ENCODE results near the gene ZC3H13. TPM values are rescaled to one million over a fixed set of nuclear protein-coding genes. Genes with fewer than 3 reads are reported as not detected.

Gene ZC3H13
- total RNA-seq, 2 donors from 2014 or later = 58.1 to 62.4 TPM

- no peak overlapping the region for H3K27ac Mint-ChIP-seq
- no peaks in the 10 kb centered on the region for H3K4me1 ChIP-seq (ENCODE audit: control insufficient read depth, insufficient read depth, low read length)
- no peak for DNase-seq
- no peak for TF ChIP-seq CTCF (conservative IDR thresholded peaks at IDR 0.05)
- H3K36me3 Mint-ChIP-seq (ENCODE audit: low read depth) = no peaks in the 10 kb centered on the region
- H3K4me3 Mint-ChIP-seq = no peak overlapping the region
- WGBS, 2 experiments (ENCODE audit: insufficient coverage in 1 of 2, insufficient read length in 1 of 2) = 83 to 87% methylated on average over 3 to 8 of the region's 8 CpGs
- no peak overlapping the region for H3K9ac ChIP-seq (ENCODE audit: extremely low read depth, low read length, poor library complexity, severe bottlenecking)
- no peak overlapping the region for H3K27ac ChIP-seq (ENCODE audit: low read depth, low read length)
- no peaks in the 10 kb centered on the region for H3K4me1 Mint-ChIP-seq
- no peaks in the 10 kb centered on the region for H3K27me3 Mint-ChIP-seq (ENCODE audit: insufficient read depth)
- H3K9me3 Mint-ChIP-seq = no peaks in the 10 kb centered on the region
- no peaks in the 10 kb centered on the region for H3K27me3 ChIP-seq (ENCODE audit: control insufficient read depth, insufficient read depth, low read length, poor library complexity, severe bottlenecking)
- H3K9me3 ChIP-seq (ENCODE audit: control insufficient read depth, low read length) = no peaks in the 10 kb centered on the region
- no peaks in the 10 kb centered on the region for H3K36me3 ChIP-seq (ENCODE audit: control insufficient read depth, insufficient read depth, low read length)
- H3K4me3 ChIP-seq (ENCODE audit: low read length) = no peak overlapping the region
These were observed 49.1 kb upstream of the ZC3H13 start for GRCh38 chr13:46101484-46102254.

- no peak overlapping the region for H3K4me3 ChIP-seq (ENCODE audit: low read length)
- no peak overlapping the region for H3K27ac ChIP-seq (ENCODE audit: low read depth, low read length)
- H3K27ac Mint-ChIP-seq = no peak overlapping the region
- H3K4me3 Mint-ChIP-seq = no peak overlapping the region
- H3K9me3 Mint-ChIP-seq = no peaks in the 10 kb centered on the region
- H3K36me3 ChIP-seq (ENCODE audit: control insufficient read depth, insufficient read depth, low read length) = no peaks in the 10 kb centered on the region
- no peaks in the 10 kb centered on the region for H3K9me3 ChIP-seq (ENCODE audit: control insufficient read depth, low read length)
- H3K27me3 Mint-ChIP-seq (ENCODE audit: insufficient read depth) = no peaks in the 10 kb centered on the region
- TF ChIP-seq CTCF (conservative IDR thresholded peaks at IDR 0.05) = no peak
- H3K4me1 Mint-ChIP-seq = no peaks in the 10 kb centered on the region
- no peak for DNase-seq
- no peaks in the 10 kb centered on the region for H3K4me1 ChIP-seq (ENCODE audit: control insufficient read depth, insufficient read depth, low read length)
- WGBS, 2 experiments (ENCODE audit: insufficient coverage in 1 of 2, insufficient read length in 1 of 2) = 98 to 100% methylated on average over 2 to 4 of the region's 4 CpGs
- no peak overlapping the region for H3K9ac ChIP-seq (ENCODE audit: extremely low read depth, low read length, poor library complexity, severe bottlenecking)
- H3K27me3 ChIP-seq (ENCODE audit: control insufficient read depth, insufficient read depth, low read length, poor library complexity, severe bottlenecking) = no peaks in the 10 kb centered on the region
- no peaks in the 10 kb centered on the region for H3K36me3 Mint-ChIP-seq (ENCODE audit: low read depth)
These were observed 48.5 kb upstream of the ZC3H13 start for GRCh38 chr13:46101002-46101401.

GRCh38 chr13:46100191-46100815 lies 47.8 kb upstream of the ZC3H13 start:
- no peak overlapping the region for H3K4me3 Mint-ChIP-seq
- no peaks in the 10 kb centered on the region for H3K9me3 Mint-ChIP-seq
- Histone ChIP-seq H3K9me3 (ENCODE audit: control insufficient read depth, low read length) (no peaks in the 10 kb centered on the region), H3K4me3 (ENCODE audit: low read length) (no peak overlapping the region), H3K4me1 (ENCODE audit: control insufficient read depth, insufficient read depth, low read length) (no peaks in the 10 kb centered on the region), H3K27me3 (ENCODE audit: control insufficient read depth, insufficient read depth, low read length, poor library complexity, severe bottlenecking) (no peaks in the 10 kb centered on the region), H3K36me3 (ENCODE audit: control insufficient read depth, insufficient read depth, low read length) (no peaks in the 10 kb centered on the region), H3K9ac (ENCODE audit: extremely low read depth, low read length, poor library complexity, severe bottlenecking) (no peak overlapping the region), H3K27ac (ENCODE audit: low read depth, low read length) (no peak overlapping the region)
- no peaks in the 10 kb centered on the region for H3K36me3 Mint-ChIP-seq (ENCODE audit: low read depth)
- H3K27me3 Mint-ChIP-seq (ENCODE audit: insufficient read depth) = no peaks in the 10 kb centered on the region
- 83 to 100% methylated on average over 1 of the region's 1 CpG for WGBS, 2 experiments (ENCODE audit: insufficient coverage in 1 of 2, insufficient read length in 1 of 2)
- no peak for DNase-seq
- no peak overlapping the region for H3K27ac Mint-ChIP-seq
- TF ChIP-seq CTCF (conservative IDR thresholded peaks at IDR 0.05) = no peak
- H3K4me1 Mint-ChIP-seq = no peaks in the 10 kb centered on the region
